Amygdala (tissue), 56 donors: Measurements from ENCODE around the gene SPRYD3.
"Not testable (repeated sequence)": the region's sequence is repeated elsewhere in the genome, so short reads cannot be mapped to it uniquely, and the experiment has no call there.

ENCODE experiments used
- DNase-seq, 56 donors: peaks; one replicate each; lab custom pipeline; 2025; lab: John Stamatoyannopoulos, UW

SPRYD3 gene

GRCh38 chr12:53039851-53040250, 39.3 kb downstream of the SPRYD3 start:
- DNase-seq = no peak

GRCh38 chr12:53036802-53037201, 42.4 kb downstream of the SPRYD3 start:
- DNase-seq = no peak

GRCh38 chr12:53034459-53034858, 44.7 kb downstream of the SPRYD3 start:
- no peak for DNase-seq

GRCh38 chr12:53033832-53034231, 45.4 kb downstream of the SPRYD3 start:
- peak in 1 of 56 donors; percentile 11 for DNase-seq

GRCh38 chr12:53031616-53032015, 47.6 kb downstream of the SPRYD3 start:
- DNase-seq = no peak

GRCh38 chr12:53027014-53027413, 52.2 kb downstream of the SPRYD3 start:
- not testable (repeated sequence) for DNase-seq

GRCh38 chr12:53025250-53025649, 53.9 kb downstream of the SPRYD3 start:
- no peak for DNase-seq

- no peak for DNase-seq
These were observed 64.5 kb downstream of the SPRYD3 start for GRCh38 chr12:53014709-53015108.
